ENCODE data around the gene NCBP2.
"Not testable (repeated sequence)": the region's sequence is repeated elsewhere in the genome, so short reads cannot be mapped to it uniquely, and the experiment has no call there.

The NCBP2 gene

DNA sequence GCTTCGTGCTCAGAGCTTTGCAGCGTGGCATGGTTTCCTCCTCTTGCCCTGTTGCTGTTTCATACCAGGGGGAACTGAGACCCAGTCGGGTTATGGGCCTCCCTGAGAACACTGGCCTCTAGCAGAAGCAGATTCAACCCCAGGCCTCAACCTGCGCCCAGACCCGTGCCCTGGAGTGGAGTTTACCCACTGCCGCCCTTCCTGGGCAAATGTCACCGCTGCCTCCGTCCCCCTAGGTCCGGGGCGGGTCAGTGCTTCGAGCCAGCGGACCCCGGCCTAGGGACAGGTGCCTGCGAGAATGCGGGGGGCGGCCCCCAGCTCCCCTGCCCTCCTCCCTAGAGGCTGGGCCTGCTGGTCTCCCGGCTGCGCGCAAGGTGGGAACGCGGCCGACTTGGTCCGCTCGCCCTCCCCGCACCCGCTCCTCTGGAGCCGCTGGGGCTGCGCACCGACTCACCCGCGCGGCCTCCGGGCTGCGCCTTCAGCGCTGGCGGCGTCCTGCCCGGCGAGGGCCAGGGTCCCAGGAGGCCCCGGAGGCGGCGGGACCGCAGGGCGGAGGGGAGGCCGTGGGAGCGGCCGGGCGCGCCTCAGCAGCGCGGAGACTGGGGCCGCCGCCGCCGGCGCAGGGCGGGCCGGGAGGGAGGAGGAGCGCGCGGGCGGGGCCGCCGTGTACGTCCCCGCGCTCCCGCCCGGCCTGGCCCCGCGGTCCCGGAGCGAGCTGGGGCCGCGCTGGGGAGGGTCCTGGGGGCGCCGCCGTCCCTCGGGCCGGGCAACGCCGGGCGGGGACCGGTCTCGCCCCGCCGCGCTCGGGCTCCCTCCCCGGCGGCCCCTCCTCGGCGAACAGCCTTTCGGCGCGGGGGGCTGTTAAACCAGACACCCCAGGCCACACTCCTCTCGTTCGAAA is 26.2 kb upstream of the NCBP2 start, which contains the start of gene PIGZ:
Gene PIGZ (minus strand): TSS at position 601 of the 901 bp plus-strand sequence. CDS start 16,802 bp downstream, outside the sequence.
- peak; percentile 48 for DNase-seq (ENCODE audit: low spot score)

DNA sequence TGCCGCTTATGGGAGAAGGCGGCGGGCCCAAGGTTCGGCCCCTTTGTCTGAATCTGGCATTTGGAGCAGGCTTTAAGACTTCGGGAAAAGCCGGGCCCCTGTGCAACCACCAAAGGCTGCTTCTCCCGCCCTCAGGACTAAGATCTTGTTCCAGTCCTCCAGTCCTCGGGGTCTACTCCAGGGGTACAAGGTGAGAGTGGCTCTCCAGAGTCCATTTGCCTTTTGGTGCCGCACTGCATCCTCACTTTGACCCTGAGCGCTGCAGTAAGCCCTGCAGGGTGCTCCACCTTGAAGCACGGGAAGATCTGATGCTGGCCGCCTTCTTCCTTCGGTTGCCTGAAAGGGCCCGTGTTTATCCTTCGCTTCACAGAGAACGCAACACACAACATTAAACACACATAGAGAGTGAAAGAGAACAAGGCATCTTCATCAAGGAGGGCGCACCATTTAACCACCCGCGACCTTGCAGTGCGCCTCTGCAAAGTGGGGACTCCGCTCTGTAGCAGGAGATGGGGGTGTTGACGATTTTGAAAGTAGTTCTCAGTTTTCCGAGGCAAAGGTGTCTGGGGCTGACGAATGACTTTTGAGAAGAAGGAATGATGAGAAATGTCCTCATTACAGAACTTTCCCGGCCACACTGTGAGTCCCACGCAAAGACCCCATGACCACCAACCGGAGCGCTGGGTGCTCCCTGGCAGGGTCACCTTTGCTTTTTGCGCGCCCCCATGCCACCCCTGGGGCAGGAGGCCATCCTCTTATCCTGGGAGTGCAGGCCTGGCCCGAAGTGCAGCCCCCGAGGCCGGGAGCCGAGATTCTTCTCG is 25.3 kb upstream of the NCBP2 start:
- DNase-seq (ENCODE audit: low spot score): no peak

DNA sequence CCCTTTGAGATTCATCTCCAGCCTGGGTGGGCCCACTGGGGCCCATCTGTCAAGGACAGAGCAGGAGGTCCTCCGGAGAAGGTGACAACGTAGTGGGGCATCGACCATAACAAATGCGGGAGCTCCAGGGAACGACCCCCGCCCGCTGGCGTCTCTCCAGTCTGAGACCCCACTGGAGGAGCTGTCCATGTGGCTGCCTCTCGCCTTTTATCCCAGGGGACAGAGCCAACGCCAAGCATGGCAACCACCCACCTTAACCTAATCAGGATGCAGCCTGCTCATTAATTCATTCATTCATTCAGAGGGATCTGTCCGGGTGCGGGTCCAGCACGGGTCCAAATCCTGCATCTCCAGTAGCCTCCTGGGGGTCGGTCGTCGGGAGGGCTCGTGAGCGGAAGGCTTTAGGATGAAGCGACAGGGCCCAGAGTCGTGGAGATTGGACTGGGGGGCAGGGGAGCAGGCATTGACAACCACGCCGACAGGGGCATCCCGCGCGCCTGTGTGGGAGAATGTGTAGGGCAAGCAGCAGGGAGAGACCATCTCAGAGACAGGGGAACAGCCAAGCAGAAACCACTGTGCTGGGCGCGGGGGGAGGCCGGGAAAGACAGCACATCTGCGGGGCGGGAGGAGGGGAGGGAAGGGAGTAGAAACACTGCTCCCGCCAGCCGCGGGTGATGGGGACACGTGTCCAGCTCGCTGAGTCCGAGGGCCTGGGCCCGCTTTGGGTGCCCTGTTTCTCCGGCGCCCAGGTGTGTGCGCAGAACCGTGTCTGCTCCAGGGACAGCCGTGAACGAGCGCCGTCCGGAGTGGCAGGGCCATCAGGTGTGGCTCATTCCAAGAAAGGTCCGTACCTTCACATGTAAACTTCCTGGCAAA is 24.4 kb upstream of the NCBP2 start:
- no peak for DNase-seq (ENCODE audit: low spot score)

DNA sequence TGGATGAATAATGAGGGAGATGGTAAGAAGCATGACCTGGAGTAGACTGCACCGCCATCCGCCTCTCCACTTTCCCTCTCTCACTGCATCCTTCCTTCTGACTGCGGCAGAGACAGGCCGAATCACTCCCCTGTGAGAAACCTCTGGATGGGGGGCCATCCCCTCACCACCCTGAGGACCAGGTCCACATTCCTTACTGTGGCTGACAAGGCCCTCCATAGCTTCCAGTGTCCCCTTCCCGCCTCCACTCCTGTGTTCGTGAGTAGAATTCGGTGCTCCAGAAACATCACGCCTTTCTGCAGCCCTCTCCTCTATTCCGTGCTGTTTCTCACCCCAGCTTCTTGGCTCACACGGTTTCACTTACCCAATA is 23.5 kb upstream of the NCBP2 start:
- no peak for DNase-seq (ENCODE audit: low spot score)

DNA sequence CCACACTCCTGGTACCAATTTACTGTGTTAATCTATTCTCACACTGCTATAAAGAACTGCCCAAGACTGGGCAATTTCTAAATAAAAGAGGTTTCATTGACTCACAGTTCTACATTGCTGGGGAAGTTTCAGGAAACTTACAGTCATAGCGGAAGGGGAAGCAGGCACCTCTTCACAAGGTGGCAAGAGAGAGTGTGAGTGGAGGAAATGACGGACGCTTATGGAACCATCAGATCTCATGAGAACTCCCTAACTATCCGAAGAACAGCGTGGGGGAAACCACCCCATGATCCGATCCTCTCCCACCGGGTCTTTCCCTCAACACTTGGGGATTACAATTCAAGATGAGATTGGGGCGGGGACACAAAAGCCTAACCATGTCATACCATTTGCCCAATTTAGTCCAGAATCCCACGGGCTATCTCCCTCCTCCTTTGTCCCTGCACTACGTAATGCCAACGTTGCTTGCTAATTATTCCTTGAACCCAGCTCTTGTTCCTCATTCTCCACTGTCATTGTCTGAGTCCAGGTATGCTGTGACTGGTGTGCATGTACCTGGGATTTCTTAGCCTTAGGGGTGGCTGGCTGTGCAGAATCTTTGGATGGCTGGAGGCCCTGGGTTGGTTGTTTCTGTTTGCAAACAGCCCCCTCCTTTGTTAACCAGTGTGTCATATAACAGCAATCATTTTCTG is 22.9 kb upstream of the NCBP2 start:
- DNase-seq (ENCODE audit: low spot score): no peak

DNA sequence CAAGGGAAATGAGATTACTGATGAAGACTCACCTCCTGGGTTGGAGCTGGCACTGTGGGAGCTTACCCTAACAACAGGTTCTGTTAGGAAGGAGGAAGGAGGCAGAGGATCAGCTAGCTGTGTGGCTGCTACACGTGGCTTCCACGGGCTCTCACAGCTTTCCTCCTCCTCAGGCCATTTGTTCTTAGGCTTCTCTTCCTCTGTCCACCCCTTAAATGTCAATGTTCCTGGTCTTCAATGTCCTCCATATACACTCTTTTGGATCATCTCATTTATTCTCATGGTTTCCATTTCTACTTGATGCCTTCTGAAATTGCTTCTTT is 21.3 kb upstream of the NCBP2 start:
- DNase-seq (ENCODE audit: low spot score): no peak

DNA sequence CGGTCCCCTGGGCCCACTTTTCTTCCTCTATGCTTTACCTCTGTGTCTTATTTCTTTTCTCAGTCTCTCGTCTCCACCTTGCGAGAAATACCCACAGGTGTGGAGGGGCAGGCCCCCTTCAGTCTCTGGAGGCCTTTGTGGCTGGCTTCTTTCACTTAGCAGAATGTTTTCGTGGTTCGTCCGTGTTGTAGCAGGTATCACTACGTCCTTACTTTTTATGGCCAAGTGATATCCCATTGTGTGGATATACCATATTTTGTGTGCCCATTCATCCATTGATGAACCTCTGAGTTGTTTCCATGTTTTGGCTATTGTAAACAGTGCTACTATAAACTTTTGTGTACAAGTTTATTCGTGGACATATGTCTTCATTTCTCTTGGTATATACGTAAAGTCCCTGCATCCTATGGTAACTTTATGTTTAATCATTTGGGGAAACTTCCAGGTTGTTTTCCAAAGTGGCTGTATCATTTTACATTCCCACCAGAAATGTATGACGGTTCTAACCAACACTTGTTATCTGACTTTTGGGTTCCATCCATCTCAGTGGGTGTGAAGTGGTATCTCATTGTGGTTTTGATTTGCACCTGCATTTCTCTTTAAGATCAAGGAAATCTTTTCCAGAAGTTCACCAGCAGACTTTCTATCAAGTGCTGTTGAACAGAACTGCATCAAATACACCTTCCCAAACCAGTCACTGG is 20.8 kb upstream of the NCBP2 start:
- DNase-seq (ENCODE audit: low spot score): no peak

DNA sequence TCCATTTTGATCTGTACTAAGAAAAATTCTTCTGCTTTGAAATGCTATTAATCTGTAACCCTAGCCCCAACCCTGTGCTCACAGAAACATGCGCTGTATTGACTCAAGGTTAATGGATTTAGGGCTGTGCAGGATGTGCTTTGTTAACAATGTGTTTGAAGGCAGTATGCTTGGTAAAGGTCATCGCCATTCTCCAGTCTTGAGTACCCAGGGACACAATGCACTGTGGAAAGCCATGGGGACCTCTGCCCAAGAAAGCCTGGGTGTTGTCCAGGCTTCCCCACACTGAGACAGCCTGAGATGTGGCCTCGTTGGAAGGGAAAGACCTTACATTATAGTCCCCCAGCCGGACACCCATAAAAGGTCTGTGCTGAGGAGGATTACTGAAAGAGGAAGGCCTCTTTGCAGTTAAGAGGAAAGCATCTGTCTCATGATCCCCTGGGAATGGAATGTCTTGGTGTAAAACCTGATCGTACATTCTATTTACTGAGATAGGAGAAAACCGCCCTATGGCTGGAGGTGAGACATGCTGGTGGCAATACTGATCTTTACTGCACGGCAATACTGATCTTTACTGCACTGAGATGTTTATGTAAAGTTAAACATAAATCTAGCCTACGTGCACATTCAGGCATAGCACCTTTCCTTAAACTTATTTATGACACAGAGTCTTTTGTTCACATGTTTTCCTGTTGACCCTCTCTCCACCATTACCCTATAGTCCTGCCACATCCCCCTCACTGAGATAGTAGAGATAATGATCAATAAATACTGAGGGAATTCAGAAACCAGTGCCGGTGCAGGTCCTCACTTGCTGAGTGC is 20.0 kb upstream of the NCBP2 start:
- DNase-seq (ENCODE audit: low spot score): no peak

DNA sequence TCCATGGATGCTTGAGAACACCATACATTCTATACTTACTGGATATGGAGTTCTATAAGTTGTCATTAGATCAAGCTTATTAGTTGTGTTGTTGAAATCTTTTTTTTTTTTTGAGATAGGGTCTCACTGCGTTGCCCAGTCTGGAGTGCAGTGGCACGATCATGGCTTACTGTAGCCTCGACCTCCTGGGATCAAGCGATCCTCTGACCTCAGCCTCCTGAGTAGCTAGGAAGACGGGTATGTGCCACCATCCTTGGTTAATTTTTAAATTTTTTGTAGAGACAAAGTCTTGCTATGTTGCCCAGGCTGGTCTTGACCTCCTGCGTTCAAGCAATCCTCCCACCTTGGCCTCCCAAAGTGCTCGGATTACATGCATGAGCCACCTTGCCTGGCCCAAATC is 12.5 kb upstream of the NCBP2 start:
- no peak for DNase-seq (ENCODE audit: low spot score)

DNA sequence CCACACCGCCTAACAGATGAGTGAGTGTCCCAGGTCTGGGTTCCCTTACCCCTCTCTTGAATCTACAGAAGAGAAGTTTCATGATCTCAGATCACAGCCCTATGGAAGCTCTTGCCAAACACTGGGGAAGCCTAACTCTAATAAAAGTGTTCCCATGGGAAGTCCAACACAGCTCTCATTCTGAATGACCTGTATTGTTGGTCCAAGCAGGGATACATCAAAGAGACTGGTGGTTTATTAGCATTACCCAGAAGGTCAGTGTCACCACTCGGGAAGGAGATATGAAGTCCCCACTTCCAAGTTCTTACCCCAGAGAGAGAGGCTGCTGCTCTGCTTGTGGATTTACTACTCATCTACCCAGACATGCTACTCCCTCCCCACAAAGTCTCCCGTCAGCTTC is 9.0 kb upstream of the NCBP2 start:
- no peak for DNase-seq (ENCODE audit: low spot score)

DNA sequence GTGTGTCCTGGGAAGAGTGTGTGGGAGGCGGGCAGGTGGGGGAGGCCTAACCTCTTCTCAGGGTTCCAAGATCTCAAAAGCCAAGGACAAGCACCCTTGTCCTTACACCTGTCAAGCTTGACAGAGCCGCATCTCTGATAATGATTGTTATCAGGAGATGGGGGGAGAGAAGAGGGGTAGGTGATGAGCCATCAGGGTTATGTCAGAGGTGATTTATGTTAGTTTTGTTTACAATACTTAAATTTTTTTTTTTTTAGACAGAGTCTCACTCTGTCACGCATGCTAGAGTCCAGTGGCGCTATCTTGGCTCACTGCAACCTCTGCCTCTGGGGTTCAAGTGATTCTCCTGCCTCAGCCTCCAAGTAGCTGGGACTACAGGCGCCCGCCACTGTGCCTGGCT is 7.4 kb upstream of the NCBP2 start:
- DNase-seq (ENCODE audit: low spot score): no peak

DNA sequence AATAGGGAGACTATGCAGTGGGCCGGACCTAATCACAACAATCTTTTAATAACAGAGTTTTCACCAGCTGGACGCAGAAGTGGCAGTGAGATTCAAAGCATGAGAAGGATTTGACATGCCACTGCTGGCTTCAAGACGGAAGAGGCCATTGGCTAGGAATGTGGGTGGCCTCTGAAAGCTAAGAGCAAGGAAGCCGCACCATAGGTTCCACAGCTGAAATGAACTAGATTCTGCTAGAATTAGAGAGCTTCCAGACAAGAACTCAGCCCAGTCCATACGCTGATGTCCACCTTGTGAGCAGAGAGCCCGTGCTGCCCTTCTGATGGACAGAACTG is 6.9 kb upstream of the NCBP2 start:
- DNase-seq (ENCODE audit: low spot score): no peak

DNA sequence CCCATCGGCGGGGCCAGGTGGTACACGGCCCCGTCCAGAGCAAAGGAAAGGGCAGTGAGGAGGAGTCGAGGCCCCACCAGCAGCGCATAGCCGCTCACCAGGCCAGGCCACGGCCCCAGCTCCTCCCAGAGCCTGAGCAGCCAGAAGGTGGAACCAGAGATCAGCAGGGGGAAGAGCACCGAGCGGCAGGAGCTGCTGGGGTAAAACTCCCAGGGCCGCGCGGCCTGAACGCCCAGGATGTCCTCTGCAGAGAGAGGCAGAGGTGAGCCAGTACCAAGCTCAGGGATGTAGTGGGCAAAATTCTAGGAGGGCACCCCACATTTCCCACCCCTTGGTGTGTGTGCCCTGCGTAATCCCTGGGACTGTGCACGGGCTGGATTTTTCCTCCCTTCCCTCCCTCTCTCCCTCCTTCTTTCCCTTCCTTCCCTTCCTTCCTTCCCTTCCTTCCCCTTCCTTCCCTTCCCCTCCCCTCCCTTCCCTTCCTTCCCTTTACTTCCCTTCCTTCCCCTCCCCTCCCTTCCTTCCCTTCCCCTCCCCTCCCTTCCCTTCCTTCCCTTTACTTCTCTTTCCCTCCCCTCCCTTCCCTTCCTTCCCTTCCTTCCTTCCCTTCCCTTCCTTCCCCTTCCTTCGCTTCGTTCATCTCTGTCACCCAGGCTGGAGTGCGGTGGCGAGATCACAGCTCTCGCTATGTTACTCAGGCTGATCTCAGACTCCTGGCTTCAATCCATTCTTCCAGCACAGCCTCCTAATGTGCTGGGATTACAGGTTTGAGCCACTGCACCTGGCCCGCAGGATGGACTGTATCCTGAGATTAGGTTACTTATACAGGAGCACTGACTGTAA is 6.3 kb upstream of the NCBP2 start:
- peak; percentile 16 for DNase-seq (ENCODE audit: low spot score)

DNA sequence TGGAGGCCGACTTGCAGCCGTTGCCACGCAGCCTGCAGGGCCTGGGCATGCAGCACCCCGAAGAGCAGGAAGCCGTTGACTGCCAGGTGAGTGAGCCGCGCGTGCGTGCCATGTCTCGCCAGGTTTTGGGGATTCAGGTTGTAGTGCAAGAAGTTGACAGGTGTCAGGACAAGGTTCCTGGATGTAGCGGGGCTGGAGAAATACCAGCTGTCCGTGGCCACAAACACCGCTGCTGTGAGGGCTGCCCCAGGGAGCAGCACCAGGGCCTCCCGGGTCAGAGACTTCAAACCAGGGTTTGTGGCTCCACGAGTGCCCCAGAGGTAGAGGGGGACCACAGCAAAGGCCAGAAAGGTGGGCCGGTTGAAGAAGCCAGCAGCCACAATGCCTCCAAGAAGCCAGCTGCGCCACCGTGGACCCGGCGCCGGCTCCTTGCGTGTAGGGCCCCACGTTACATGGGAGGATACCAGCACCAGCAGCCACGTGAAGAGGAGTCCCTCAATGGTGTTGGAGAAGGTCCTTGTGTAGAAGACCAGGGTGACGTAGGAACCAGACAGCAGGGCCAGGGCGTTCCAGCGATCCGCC is 5.6 kb upstream of the NCBP2 start:
- DNase-seq (ENCODE audit: low spot score): no peak

DNA sequence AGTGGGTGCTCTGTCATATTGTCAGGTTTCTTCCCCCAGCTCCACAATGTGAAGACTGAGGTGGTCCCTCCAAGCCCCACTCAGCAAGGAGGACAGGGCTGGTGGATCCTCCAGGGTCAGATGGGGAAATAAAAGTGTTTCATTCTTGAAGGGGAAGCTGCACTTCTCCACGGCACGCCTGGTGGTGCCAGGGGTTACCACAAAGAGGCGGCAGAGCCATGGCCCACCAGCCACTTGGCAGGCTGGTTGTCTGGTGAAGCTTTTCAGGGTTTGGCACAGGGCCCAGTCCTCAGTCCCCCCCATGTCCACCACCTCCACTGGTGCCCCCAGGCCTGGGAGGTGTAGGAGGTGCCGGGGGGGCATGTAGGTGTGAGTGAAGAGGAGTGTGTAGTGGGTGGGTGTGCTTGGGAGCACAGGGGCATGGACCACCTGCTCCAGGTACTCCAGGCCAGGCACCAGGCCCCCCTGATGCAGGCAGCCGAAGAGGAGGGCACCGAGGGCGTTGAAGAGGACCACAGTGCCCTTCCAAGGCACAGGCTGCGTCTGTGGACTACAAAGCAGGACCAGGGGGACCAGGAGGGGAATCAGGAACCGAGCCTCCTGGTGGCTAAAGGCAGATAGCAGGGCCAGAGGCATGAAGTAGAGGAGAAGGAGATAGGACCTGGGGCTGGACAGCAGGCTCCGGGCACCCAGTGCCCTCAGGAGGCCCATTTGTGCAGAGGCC is 5.0 kb upstream of the NCBP2 start:
- DNase-seq (ENCODE audit: low spot score): no peak

DNA sequence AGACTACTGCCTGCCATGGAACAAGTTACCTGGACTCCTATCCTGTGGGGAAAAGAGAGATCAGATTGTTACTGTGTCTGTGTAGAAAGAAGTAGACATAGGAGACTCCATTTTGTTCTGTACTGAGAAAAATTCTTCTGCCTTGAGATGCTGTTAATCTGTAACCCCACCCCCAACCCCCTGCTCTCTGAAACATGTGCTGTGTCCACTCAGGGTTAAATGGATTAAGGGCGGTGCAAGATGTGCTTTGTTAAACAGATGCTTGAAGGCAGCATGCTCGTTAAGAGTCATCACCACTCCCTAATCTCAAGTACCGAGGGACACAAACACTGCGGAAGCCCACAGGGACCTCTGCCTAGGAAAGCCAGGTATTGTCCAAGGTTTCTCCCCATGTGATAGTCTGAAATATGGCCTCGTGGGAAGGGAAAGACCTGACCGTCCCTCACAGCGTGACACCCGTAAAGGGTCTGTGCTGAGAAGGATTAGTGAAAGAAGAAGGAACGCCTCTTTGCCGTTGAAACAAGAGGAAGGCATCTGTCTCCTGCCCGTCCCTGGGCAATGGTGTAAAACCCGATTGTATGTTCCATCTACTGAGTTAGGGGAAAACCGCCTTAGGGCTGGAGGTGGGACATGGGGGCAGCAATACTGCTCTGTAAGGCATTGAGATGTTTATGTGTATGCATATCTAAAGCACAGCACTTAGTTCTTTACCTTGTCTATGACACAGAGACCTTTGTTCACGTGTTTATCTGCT is 1.9 kb upstream of the NCBP2 start:
- DNase-seq (ENCODE audit: low spot score): not testable (repeated sequence)

DNA sequence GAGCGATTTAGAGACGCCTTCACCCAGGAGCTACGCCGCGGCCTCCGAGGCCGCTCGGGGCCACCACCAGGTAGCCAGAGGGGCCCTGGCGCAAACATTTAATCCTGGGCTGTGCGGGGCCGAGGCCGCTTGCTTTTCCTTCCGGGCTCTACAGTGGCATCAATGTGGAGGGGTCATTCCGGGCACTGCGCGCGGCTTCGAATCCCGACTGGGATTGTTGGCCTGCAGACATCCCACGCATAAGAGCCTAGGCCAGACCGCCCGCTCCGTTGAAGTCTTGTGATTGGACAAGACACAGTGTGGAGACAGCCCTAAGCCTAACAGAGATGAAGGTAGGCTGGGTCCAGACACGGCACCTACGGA is 568 bp upstream of the NCBP2 start:
- peak; percentile 13 for DNase-seq (ENCODE audit: low spot score)

All from kidney tubule cell (primary cell).